ENCODE results near the gene MAK. TPM values are rescaled to one million over a fixed set of nuclear protein-coding genes. Genes with fewer than 3 reads are reported as not detected.

Gene MAK
- total RNA-seq, 1 donor from 2014 or later, result 0.17 TPM

DNA sequence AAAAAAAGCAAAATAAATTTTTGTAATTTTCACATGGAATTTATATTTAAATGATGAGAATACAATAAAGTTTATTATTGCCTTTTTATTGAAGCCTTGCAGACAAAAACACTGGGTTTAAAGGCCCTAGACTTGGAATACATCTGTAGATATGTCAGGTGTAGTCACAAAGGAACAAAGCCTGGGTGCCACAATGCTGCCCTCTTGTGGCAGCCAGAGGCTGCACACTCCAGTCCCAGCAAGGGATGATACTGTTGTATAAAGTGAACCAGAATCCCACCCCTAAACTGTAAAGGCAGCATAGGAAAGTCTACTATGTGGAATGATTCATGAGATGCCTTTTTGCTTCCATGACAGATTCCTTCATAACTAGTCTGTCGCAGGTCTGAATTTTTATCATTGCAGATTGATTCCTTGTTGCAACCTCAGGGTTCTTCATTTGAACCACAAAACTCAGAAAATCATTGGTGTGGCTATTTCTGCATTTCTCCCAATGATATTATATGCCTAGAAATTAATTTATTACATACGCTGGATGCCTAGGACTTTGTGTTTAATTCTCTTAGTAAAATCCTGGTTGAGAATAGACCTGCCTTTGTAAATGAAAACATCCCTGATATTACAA, 37.0 kb downstream of the MAK start:
- H3K36me3 ChIP-seq (ENCODE audit: control insufficient read depth, insufficient read depth, low read length), result peaks cover 1% of the 10 kb centered on the region
- no peaks in the 10 kb centered on the region for H3K27me3 ChIP-seq (ENCODE audit: control insufficient read depth, insufficient read depth, low read length)
- DNase-seq (ENCODE audit: low read depth), result peak; percentile 7
- peak; percentile 99 for TF ChIP-seq CTCF (IDR thresholded peaks at IDR 0.05; ENCODE audit: insufficient read depth, low read length, poor library complexity, severe bottlenecking)
- no peak overlapping the region for H3K4me3 ChIP-seq (ENCODE audit: low read depth, low read length)

DNA sequence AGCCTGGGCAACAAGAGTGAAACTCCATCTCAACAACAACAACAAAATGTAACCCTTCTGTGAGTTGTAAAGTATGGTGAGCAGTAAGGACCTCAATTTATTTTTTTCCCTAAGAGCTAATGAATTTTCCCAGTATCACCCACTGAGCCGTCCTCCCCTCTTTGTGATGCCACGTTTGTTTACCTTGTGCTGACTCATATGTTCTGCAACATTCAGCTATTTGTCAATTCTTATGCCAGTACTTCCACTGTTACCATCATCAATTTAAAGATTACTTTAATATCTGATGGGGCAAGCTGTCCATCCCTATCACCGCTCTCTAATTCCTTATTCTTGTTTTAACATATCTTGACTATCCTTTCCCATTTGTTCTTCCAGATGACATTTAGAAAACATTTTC, 37.5 kb downstream of the MAK start:
- TF ChIP-seq CTCF (IDR thresholded peaks at IDR 0.05; ENCODE audit: insufficient read depth, low read length, poor library complexity, severe bottlenecking), result no peak
- DNase-seq (ENCODE audit: low read depth), result peak; percentile 5
- Histone ChIP-seq H3K36me3 (ENCODE audit: control insufficient read depth, insufficient read depth, low read length) (peaks cover 1% of the 10 kb centered on the region), H3K27me3 (ENCODE audit: control insufficient read depth, insufficient read depth, low read length) (no peaks in the 10 kb centered on the region), H3K4me3 (ENCODE audit: low read depth, low read length) (no peak overlapping the region)

DNA sequence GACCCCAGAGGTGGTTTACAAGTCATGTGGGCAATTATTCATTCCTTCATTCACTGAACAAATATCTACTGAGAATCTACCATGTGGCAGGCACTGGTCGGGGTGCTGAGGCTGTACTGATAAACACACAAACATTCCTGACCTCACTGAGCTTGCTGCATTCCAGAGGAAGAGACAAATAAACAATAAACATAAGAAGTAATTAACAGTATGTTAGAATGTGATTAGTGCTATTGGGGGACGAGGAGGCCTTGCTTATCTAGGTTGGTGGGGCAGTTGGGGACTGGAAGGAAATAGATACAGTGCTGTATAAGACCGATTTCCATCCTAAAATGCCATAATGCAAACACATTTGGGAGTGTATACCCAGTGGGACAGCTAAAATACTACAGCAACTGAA, 44.1 kb downstream of the MAK start:
- TF ChIP-seq CTCF (IDR thresholded peaks at IDR 0.05; ENCODE audit: insufficient read depth, low read length, poor library complexity, severe bottlenecking), result no peak
- Histone ChIP-seq H3K36me3 (ENCODE audit: control insufficient read depth, insufficient read depth, low read length) (no peaks in the 10 kb centered on the region), H3K4me3 (ENCODE audit: low read depth, low read length) (no peak overlapping the region)

DNA sequence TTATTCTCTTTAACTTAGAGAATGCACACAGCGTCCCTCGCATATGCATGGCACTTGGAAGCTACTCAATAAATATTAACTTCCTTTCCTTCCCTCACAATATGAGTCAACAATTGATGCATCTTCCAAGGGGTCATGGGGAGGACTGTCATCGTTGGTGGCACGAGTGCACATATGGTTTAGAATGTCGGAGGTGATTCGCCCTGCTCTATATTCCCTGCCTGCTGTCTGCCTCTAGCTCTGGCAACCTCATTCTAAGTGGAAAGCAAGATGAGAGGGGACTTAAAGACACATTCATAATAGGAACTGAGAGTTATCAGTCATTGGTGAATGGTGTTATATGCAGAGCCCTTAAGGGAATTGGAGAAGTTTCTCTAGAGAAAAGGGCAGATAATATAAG, 44.6 kb downstream of the MAK start:
- no peak for TF ChIP-seq CTCF (IDR thresholded peaks at IDR 0.05; ENCODE audit: insufficient read depth, low read length, poor library complexity, severe bottlenecking)
- H3K27me3 ChIP-seq (ENCODE audit: control insufficient read depth, insufficient read depth, low read length), result no peaks in the 10 kb centered on the region
- H3K36me3 ChIP-seq (ENCODE audit: control insufficient read depth, insufficient read depth, low read length), result no peaks in the 10 kb centered on the region
- no peak overlapping the region for H3K4me3 ChIP-seq (ENCODE audit: low read depth, low read length)
- no peak for DNase-seq (ENCODE audit: low read depth)

More for the DNA sequence above, 44.1 kb downstream of the MAK start:
- DNase-seq (ENCODE audit: low read depth), result no peak
- H3K27me3 ChIP-seq (ENCODE audit: control insufficient read depth, insufficient read depth, low read length), result no peaks in the 10 kb centered on the region

- Histone ChIP-seq H3K27me3 (ENCODE audit: control insufficient read depth, insufficient read depth, low read length) (no peaks in the 10 kb centered on the region), H3K4me3 (ENCODE audit: low read depth, low read length) (no peak overlapping the region), H3K36me3 (ENCODE audit: control insufficient read depth, insufficient read depth, low read length) (no peaks in the 10 kb centered on the region)
- DNase-seq (ENCODE audit: low read depth), result no peak
- TF ChIP-seq CTCF (IDR thresholded peaks at IDR 0.05; ENCODE audit: insufficient read depth, low read length, poor library complexity, severe bottlenecking), result no peak
These were observed 45.3 kb downstream of the MAK start for GRCh38 chr6:10793035-10793434.

GRCh38 chr6:10792101-10792500, 46.2 kb downstream of the MAK start:
- no peaks in the 10 kb centered on the region for H3K27me3 ChIP-seq (ENCODE audit: control insufficient read depth, insufficient read depth, low read length)
- DNase-seq (ENCODE audit: low read depth), result no peak
- no peak overlapping the region for H3K4me3 ChIP-seq (ENCODE audit: low read depth, low read length)
- TF ChIP-seq CTCF (IDR thresholded peaks at IDR 0.05; ENCODE audit: insufficient read depth, low read length, poor library complexity, severe bottlenecking), result no peak
- no peaks in the 10 kb centered on the region for H3K36me3 ChIP-seq (ENCODE audit: control insufficient read depth, insufficient read depth, low read length)

Measured in kidney epithelial cell (primary cell).